Spleen (tissue), 11 donors: ENCODE data around the gene BMAL2. TPM values are rescaled to one million over a fixed set of nuclear protein-coding genes. Genes with fewer than 3 reads are reported as not detected.

ENCODE experiments used
- DNase-seq: peaks from one replicate; pipeline ENCODE4 v3.0.0-alpha.2; 2020
- H3K27ac ChIP-seq, 8 donors: fragments of 200-600 bp; sonication (generic) in 7 of 8; 1 replicate in 4 of 8; 2 replicates in 4 of 8; pipeline versions ENCODE4 v1.5.0 to v1.8.0; 2016 to 2021; ENCODE audit warnings: inconsistent platforms in 4 of 8, mild to moderate bottlenecking in 4 of 8, moderate library complexity in 1 of 8
- H3K27me3 ChIP-seq, 7 donors: fragments of 200-600 bp; sonication (generic) in 6 of 7; replicated peaks in 1 of 7; 1 replicate in 4 of 7; 2 replicates in 3 of 7; pipeline versions ENCODE4 v1.5.0 to v1.8.0; 2016 to 2021; ENCODE audit warnings: inconsistent platforms in 3 of 7, mild to moderate bottlenecking in 1 of 7
- H3K36me3 ChIP-seq, 6 donors: fragments of 200-600 bp; sonication (generic) in 5 of 6; 1 replicate in 4 of 6; 2 replicates in 2 of 6; pipeline versions ENCODE4 v1.5.0 to v1.8.0; 2016 to 2021; ENCODE audit warnings: inconsistent platforms in 2 of 6
- H3K4me1 ChIP-seq, 6 donors: fragments of 200-600 bp; sonication (generic) in 5 of 6; 1 replicate in 3 of 6; 2 replicates in 3 of 6; pipeline versions ENCODE4 v1.5.0 to v1.8.0; 2016 to 2021; ENCODE audit warnings: inconsistent platforms in 3 of 6
- H3K4me3 ChIP-seq, 8 donors: fragments of 200-600 bp; sonication (generic) in 7 of 8; 1 replicate in 4 of 8; 2 replicates in 4 of 8; pipeline versions ENCODE4 v1.5.0 to v1.8.0; 2016 to 2021; ENCODE audit warnings: inconsistent platforms in 4 of 8, mild to moderate bottlenecking in 4 of 8, moderate library complexity in 2 of 8
- H3K9me3 ChIP-seq, 8 donors: fragments of 200-600 bp; sonication (generic) in 7 of 8; 1 replicate in 4 of 8; 2 replicates in 4 of 8; pipeline versions ENCODE4 v1.5.0 to v1.8.0; 2016 to 2021; ENCODE audit warnings: inconsistent platforms in 4 of 8
- CTCF ChIP-seq, 11 experiments: fragments of 200-600 bp in 7 of 11; fragments of 450-650 bp in 4 of 11; sonication (generic) in 4 of 11; IDR thresholded peaks in 8 of 11; conservative IDR thresholded peaks in 3 of 11; 1 replicate in 7 of 11; 2 replicates in 4 of 11; pipeline versions ENCODE4 v1.4.0 to v1.8.0; 2016 to 2021; ENCODE audit warnings: antibody characterized with exemption in 11 of 11, inconsistent platforms in 4 of 11, mild to moderate bottlenecking in 1 of 11
- POLR2A ChIP-seq, 3 donors: fragments of 450-650 bp; IDR thresholded peaks; one replicate each; pipeline ENCODE4 v1.5.1; 2017; ENCODE audit warnings: antibody characterized with exemption in 3 of 3, mild to moderate bottlenecking in 1 of 3
- POLR2AphosphoS5 ChIP-seq, 3 donors: sonication (generic); formaldehyde crosslinking; IDR thresholded peaks; one replicate each; pipeline ENCODE4 v1.5.1; 2017; ENCODE audit warnings: antibody characterized with exemption in 3 of 3
- WGBS, 5 donors: extraction: QIAGEN DNeasy Blood & Tissue Kit in 3 of 5; methylation state at CpG; one replicate each; pipeline versions ENCODE4 v1.1.5 to v1.1.7; 2013 to 2018; 5-methylcytosine and 5-hydroxymethylcytosine counted together
- intact Hi-C: fragments of 100-400 bp; cut with DNase I; formaldehyde crosslinking; loops from one replicate; pipeline ENCODE4 v1.15.0; 2023; ENCODE audit warnings: low total_unique reads
- polyA plus RNA-seq, 3 donors: library from polyadenylated mRNA; stranded (reverse); fragments of 200-250 nt; gene quantifications; one replicate each; pipeline ENCODE4 v1.2.1, GENCODE V29; 2013
- total RNA-seq, 7 donors: library from RNA; depleted of rRNA in 3 of 7; stranded (reverse); fragments of >200 nt in 3 of 7; fragmentation: NEBNext Ultra II Directional in 4 of 7; extraction: Animal tissue kit (Norgen Biotek cat#: 25700) in 4 of 7; gene quantifications; one replicate each; pipeline versions ENCODE4 v1.1.0 to v1.2.1, GENCODE V29; 2016 to 2021
- donor health status: healthy with polysubstance abuse.
- donor health status: DM: no; HTN: no; CAD: no; lungs with moderate emphysema.
- donor health status: DM: no; HTN: no; CAD: no.
- donor health status: Bipolar disorder and iron deficiency.
- donor health status: healthy.
- donor health status: DM: no; HTN: no; CAD: no.
- donor health status: DM: yes; HTN: yes; CAD: no.

BMAL2 gene
- total and polyA plus RNA-seq, 10 donors, result 0.67 to 3.7 (median 1.6) TPM

DNA sequence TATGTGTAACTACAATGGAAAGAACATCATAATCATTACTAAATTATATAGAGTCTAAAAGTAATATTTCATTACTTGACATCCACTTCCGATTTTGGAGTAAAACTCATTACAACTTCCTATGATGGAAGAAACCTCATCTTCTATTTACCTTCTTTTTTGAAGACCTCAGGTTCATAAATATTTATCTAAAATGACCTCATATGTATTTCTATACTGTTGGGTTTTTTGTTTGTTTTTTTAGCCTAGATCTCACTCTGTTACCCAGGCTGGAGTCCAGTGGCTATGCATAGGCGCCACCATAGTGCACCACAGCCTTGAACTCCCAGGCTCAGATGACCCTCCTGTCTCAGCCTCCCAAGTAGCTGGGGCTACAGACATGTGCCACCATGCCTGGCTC is 39.9 kb upstream of the BMAL2 start:
- DNase-seq, result no peak
- Histone ChIP-seq H3K27ac (no peak overlapping the region), H3K27me3 (no peaks in the 10 kb centered on the region), H3K4me1 (peaks cover 0 to 24% (median 0%) of the 10 kb centered on the region in 6 donors), H3K36me3 (peaks cover 0 to 7% (median 0%) of the 10 kb centered on the region in 6 donors), H3K4me3 (no peak overlapping the region), H3K9me3 (no peaks in the 10 kb centered on the region)
- intact Hi-C loops, result no loop called here
- WGBS, 5 donors, result 85 to 90% (median 89%) methylated on average over 2 of the region's 2 CpGs
- TF ChIP-seq CTCF (IDR thresholded peaks at IDR 0.05 in 8 of 11, conservative IDR thresholded peaks at IDR 0.05 in 3 of 11), result no peak
- TF ChIP-seq POLR2A (IDR thresholded peaks at IDR 0.05), result no peak
- no peak for TF ChIP-seq POLR2AphosphoS5 (IDR thresholded peaks at IDR 0.05)

DNA sequence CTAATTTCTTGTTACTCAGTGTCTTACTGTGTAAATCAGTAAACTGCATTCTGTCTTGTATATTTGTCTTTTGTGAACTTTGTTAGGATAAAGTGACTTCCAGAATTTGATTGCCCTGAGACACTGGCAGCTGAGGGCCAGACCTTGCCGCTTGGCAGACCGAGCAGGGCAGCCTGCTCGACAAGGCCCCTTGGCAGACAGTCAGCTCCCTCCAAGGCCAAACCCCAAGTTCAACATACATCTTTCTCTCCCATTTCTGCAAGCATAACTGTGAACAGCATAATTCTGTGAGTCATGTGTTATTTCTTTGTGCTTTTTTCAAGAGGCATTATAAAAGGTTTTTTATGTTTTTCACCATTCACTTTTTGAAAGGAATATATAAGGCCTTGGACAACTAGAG is 39.2 kb upstream of the BMAL2 start:
- TF ChIP-seq CTCF (IDR thresholded peaks at IDR 0.05 in 8 of 11, conservative IDR thresholded peaks at IDR 0.05 in 3 of 11) (no peak), POLR2AphosphoS5 (IDR thresholded peaks at IDR 0.05) (no peak), POLR2A (IDR thresholded peaks at IDR 0.05) (no peak)
- no peak overlapping the region for H3K4me3 ChIP-seq
- H3K27ac ChIP-seq, result no peak overlapping the region
- H3K27me3 ChIP-seq, result no peaks in the 10 kb centered on the region
- DNase-seq, result no peak
- peaks cover 0 to 14% (median 4%) of the 10 kb centered on the region in 6 donors for H3K36me3 ChIP-seq
- 48 to 79% (median 61%) methylated on average over 3 of the region's 3 CpGs for WGBS, 5 donors
- no peaks in the 10 kb centered on the region for H3K9me3 ChIP-seq
- intact Hi-C loops, result no loop called here
- H3K4me1 ChIP-seq, result peaks cover 0 to 24% (median 0%) of the 10 kb centered on the region in 6 donors

GRCh38 chr12:27296674-27297073 is 36.0 kb upstream of the BMAL2 start:
- no peak overlapping the region for H3K4me3 ChIP-seq
- no peaks in the 10 kb centered on the region for H3K9me3 ChIP-seq
- 77 to 99% (median 88%) methylated on average over 6 of the region's 6 CpGs for WGBS, 5 donors
- no peaks in the 10 kb centered on the region for H3K27me3 ChIP-seq
- peaks cover 0 to 13% (median 0%) of the 10 kb centered on the region in 6 donors for H3K4me1 ChIP-seq
- H3K36me3 ChIP-seq, result peaks cover 0 to 46% (median 16%) of the 10 kb centered on the region in 6 donors
- TF ChIP-seq POLR2A (IDR thresholded peaks at IDR 0.05), result no peak
- TF ChIP-seq POLR2AphosphoS5 (IDR thresholded peaks at IDR 0.05), result no peak
- TF ChIP-seq CTCF (IDR thresholded peaks at IDR 0.05 in 8 of 11, conservative IDR thresholded peaks at IDR 0.05 in 3 of 11), result no peak
- intact Hi-C loops, result no loop called here
- H3K27ac ChIP-seq, result no peak overlapping the region
- DNase-seq, result no peak

GRCh38 chr12:27297566-27297965 is 35.1 kb upstream of the BMAL2 start:
- DNase-seq, result no peak
- Histone ChIP-seq H3K4me3 (no peak overlapping the region), H3K36me3 (peaks cover 0 to 55% (median 18%) of the 10 kb centered on the region in 6 donors), H3K4me1 (peaks cover 0 to 4% (median 0%) of the 10 kb centered on the region in 6 donors), H3K27ac (no peak overlapping the region), H3K27me3 (no peaks in the 10 kb centered on the region), H3K9me3 (no peaks in the 10 kb centered on the region)
- WGBS, 5 donors, result 81 to 93% (median 84%) methylated on average over 4 of the region's 4 CpGs
- intact Hi-C loops, result no loop called here
- TF ChIP-seq POLR2A (IDR thresholded peaks at IDR 0.05) (no peak), POLR2AphosphoS5 (IDR thresholded peaks at IDR 0.05) (no peak), CTCF (IDR thresholded peaks at IDR 0.05 in 8 of 11, conservative IDR thresholded peaks at IDR 0.05 in 3 of 11) (no peak)
